ENCODE measurements around the gene APMAP.
"Not testable (repeated sequence)": the region's sequence is repeated elsewhere in the genome, so short reads cannot be mapped to it uniquely, and the experiment has no call there.

- TF ChIP-seq EZH2 (IDR thresholded peaks at IDR 0.05; ENCODE audit: borderline replicate concordance, low read length); CTCF (IDR thresholded peaks at IDR 0.05; ENCODE audit: low read length): not testable (repeated sequence)
These were observed 60.7 kb downstream of the APMAP start for GRCh38 chr20:24931893-24932292.

All from OCI-LY1 (cell line).